SK-N-MC (cell line): ENCODE measurements around the gene HEMK1.

Experiments used
- EZH2 ChIP-seq: fragments of 200-600 bp; sonication (generic); IDR thresholded peaks from one replicate; pipeline ENCODE4 v1.6.1; 2017; ENCODE audit warnings: antibody characterized with exemption
- FOXP2 ChIP-seq: optimal IDR thresholded peaks from 2 replicates; pipeline ENCODE3; 2011; ENCODE audit warnings: mild to moderate bottlenecking, moderate library complexity; ENCODE audit not compliant: insufficient read depth; ENCODE audit errors: extremely low read length, control extremely low read depth
- POLR2AphosphoS5 ChIP-seq: IDR thresholded peaks from 2 replicates; pipeline ENCODE4 v1.6.1; 2012; ENCODE audit warnings: mild to moderate bottlenecking, low read depth, low read length, borderline replicate concordance

DNA sequence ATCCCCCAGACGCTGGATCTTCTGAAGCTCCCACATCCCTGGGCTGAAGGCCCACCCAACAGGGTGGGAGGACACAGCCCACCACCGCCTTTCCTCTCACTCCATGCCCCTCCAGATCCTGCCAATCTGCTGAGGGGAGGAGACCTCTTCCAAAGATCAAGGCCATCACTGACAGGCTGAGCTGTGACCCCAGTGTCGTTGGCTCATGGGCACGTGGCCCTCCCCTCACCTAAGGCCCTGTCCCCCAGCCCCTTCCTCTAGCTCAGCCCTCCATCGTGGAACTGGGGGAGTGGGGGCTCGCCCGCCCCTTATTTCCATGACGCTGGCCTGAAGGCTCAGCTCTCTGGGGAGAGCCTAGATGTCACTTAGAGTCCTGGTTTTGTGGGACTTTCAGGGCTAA lies 12.2 kb upstream of the HEMK1 start:
- TF ChIP-seq POLR2AphosphoS5: no peak
- no peak for TF ChIP-seq EZH2
- TF ChIP-seq FOXP2: no peak
